ENCODE results near the gene SLC8A2. TPM values are rescaled to one million over a fixed set of nuclear protein-coding genes. Genes with fewer than 3 reads are reported as not detected.
A peak's percentile ranks its signal among the peaks of the same experiment; 100 is the strongest.

SLC8A2 gene
- total and polyA plus RNA-seq, 9 donors: 0.07 to 1.3 (median 0.39) TPM; not detected in 3

DNA sequence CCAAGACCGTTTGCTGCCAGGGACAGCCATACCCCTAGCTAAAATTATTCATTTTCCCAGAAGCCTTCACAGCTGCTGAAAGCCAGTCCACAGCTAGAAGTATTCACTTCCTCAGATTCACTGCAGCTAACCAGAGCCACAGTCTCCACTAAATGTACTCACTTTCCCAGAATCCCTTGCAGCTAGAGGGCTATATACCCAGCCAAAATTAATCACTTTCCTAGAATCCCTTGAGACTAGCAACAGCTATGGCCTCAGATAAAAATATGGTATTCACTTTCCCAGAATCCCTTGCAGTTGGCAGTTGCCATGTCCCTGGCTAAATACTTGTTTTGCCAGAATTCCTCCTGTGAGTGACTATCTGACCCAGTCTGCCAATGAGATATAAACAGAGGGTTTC, 38.6 kb downstream of the SLC8A2 start:
- TF ChIP-seq POLR2A (IDR thresholded peaks at IDR 0.05): no peak
- TF ChIP-seq EP300 (IDR thresholded peaks at IDR 0.05): no peak
- TF ChIP-seq, protein P1, sequence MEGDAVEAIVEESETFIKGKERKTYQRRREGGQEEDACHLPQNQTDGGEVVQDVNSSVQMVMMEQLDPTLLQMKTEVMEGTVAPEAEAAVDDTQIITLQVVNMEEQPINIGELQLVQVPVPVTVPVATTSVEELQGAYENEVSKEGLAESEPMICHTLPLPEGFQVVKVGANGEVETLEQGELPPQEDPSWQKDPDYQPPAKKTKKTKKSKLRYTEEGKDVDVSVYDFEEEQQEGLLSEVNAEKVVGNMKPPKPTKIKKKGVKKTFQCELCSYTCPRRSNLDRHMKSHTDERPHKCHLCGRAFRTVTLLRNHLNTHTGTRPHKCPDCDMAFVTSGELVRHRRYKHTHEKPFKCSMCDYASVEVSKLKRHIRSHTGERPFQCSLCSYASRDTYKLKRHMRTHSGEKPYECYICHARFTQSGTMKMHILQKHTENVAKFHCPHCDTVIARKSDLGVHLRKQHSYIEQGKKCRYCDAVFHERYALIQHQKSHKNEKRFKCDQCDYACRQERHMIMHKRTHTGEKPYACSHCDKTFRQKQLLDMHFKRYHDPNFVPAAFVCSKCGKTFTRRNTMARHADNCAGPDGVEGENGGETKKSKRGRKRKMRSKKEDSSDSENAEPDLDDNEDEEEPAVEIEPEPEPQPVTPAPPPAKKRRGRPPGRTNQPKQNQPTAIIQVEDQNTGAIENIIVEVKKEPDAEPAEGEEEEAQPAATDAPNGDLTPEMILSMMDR (IDR thresholded peaks at IDR 0.05): no peak
- Histone ChIP-seq H3K27ac (no peak overlapping the region), H3K4me3 (no peak overlapping the region), H3K27me3 (no peaks in the 10 kb centered on the region), H3K4me1 (ENCODE audit: insufficient read depth) (peaks cover 9% of the 10 kb centered on the region), H3K9me3 (no peaks in the 10 kb centered on the region), H3K36me3 (no peaks in the 10 kb centered on the region)
- no peak for DNase-seq
- intact Hi-C loops (cut with DNase I): loop anchor here in 2 of 4 donors (2.0 to 10.0 kb wide), 2 partner anchors 60 to 82 kb away; partner anchors contain the start of gene NAPA (in 1 of the 2)
- 38 to 40% (median 40%) methylated on average over 1 of the region's 1 CpG for WGBS, 3 donors

- no peaks in the 10 kb centered on the region for H3K27me3 ChIP-seq
- intact Hi-C loops (cut with DNase I): loop anchor here in 2 of 4 donors (2.0 to 10.0 kb wide), 2 partner anchors 60 to 82 kb away; partner anchors contain the start of gene NAPA (in 1 of the 2)
Measured at GRCh38 chr19:47432499-47432898, 39.2 kb downstream of the SLC8A2 start.

DNA sequence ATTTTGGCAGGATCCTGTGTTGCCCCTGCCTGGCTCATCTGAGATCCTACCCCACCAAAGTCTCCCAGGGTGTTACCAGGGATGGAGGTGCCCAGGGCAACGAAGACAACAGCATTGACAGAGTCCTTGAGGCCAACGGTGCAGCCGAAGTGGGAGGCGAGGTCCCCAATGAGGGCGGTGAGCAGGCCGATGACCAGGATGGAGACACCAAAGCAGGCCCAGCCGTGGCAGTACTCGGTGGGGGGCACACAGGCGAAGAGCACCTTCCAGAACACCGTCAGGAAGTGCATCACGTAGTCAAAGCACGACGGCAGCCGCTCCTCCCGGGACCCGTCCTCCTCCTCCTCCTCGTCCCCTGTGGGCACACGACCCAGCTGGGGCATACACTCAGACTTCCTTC, 39.6 kb downstream of the SLC8A2 start:
- H3K9me3 ChIP-seq: no peaks in the 10 kb centered on the region
- 73 to 84% (median 82%) methylated on average over 18 of the region's 18 CpGs for WGBS, 3 donors
- no peak for DNase-seq
- intact Hi-C loops (cut with DNase I): loop anchor here in 2 of 4 donors (2.0 to 10.0 kb wide), 2 partner anchors 61 to 83 kb away; partner anchors contain the start of gene NAPA (in 1 of the 2)
- H3K27me3 ChIP-seq: no peaks in the 10 kb centered on the region
- H3K4me1 ChIP-seq (ENCODE audit: insufficient read depth): peaks cover 10% of the 10 kb centered on the region
- TF ChIP-seq, protein P1 (IDR thresholded peaks at IDR 0.05): no peak
- TF ChIP-seq POLR2A (IDR thresholded peaks at IDR 0.05) (no peak), EP300 (IDR thresholded peaks at IDR 0.05) (no peak)
- H3K27ac ChIP-seq: no peak overlapping the region
- no peaks in the 10 kb centered on the region for H3K36me3 ChIP-seq
- no peak overlapping the region for H3K4me3 ChIP-seq

More at GRCh38 chr19:47432499-47432898, 39.2 kb downstream of the SLC8A2 start:
- TF ChIP-seq POLR2A (IDR thresholded peaks at IDR 0.05) (no peak), EP300 (IDR thresholded peaks at IDR 0.05) (no peak)
- TF ChIP-seq, protein P1 (IDR thresholded peaks at IDR 0.05): no peak
- no peaks in the 10 kb centered on the region for H3K36me3 ChIP-seq
- no peaks in the 10 kb centered on the region for H3K9me3 ChIP-seq
- H3K4me3 ChIP-seq: no peak overlapping the region
- no peak overlapping the region for H3K27ac ChIP-seq
- peaks cover 10% of the 10 kb centered on the region for H3K4me1 ChIP-seq (ENCODE audit: insufficient read depth)
- DNase-seq: no peak

DNA sequence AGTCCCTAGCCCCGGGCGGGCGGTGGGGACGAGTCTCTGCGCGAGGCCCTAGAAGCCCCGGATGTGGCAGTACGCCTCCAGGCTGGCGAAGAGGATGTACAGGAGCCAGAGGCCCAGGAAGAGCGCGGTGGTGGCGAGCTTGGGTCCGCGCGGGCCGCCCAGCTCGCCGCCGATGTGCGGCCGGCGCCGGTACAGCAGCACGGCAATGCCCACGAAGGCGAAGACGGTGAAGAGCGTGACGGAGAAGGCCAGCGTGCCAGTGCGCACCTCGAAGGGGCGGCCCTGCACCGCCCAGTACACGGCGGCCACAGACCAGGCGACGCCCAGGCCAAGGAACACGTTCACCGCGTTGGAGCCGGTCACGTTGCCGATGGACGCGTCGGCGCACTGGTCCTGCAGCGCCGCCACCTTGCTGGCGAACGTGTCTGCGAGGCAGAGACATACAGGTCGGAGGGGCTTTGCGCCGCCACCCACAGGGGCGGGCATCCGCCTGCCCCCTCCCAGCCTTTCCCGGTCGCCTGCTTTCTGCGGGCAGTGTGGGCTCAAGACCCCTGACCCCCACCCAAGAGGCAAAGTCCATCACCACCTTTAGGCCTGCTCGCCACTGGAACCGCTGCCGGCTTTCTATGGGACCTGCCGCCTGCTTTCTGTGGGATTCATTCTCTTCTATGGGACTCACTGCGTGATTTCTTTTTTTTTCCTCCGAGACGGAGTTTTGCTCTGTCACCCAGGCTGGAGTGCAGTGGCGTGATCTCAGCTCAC, 41.5 kb downstream of the SLC8A2 start:
- H3K27me3 ChIP-seq: no peaks in the 10 kb centered on the region
- H3K4me1 ChIP-seq (ENCODE audit: insufficient read depth): peaks cover 10% of the 10 kb centered on the region
- no peak overlapping the region for H3K27ac ChIP-seq
- no peaks in the 10 kb centered on the region for H3K36me3 ChIP-seq
- H3K4me3 ChIP-seq: no peak overlapping the region
- TF ChIP-seq, protein P1 (IDR thresholded peaks at IDR 0.05): peak in 1 of 3 donors; percentile 20
- no peak for TF ChIP-seq EP300 (IDR thresholded peaks at IDR 0.05)
- DNase-seq: no peak
- intact Hi-C loops (cut with DNase I): loop anchor here in 1 of 4 donors (10.0 kb wide), 1 partner anchor 85 kb away; the partner anchor contains the start of gene NAPA
- H3K9me3 ChIP-seq: no peaks in the 10 kb centered on the region
- 4 to 7% (median 6%) methylated on average over 66 to 69 of the region's 69 CpGs for WGBS, 3 donors

Data from ovary (tissue), 9 donors.